Ishikawa (cell line): Measurements from ENCODE around the gene MT1H.

Source experiments
- CEBPB ChIP-seq: IDR thresholded peaks from 2 replicates; pipeline ENCODE4 v1.6.1; 2012
- CREB1 ChIP-seq: IDR thresholded peaks from 2 replicates; pipeline ENCODE4 v1.6.1; 2012; ENCODE audit warnings: low read depth
- EGR1 ChIP-seq: IDR thresholded peaks from 2 replicates; pipeline ENCODE4 v1.6.1; 2012
- EP300 ChIP-seq: IDR thresholded peaks from 2 replicates; pipeline ENCODE4 v1.6.1; 2012; ENCODE audit warnings: borderline replicate concordance
- FOXM1 ChIP-seq: IDR thresholded peaks from 2 replicates; pipeline ENCODE4 v1.6.1; 2012; ENCODE audit warnings: low read depth, borderline replicate concordance
- NFIC ChIP-seq: IDR thresholded peaks from 2 replicates; pipeline ENCODE4 v1.6.1; 2012
- RAD21 ChIP-seq: IDR thresholded peaks from 2 replicates; pipeline ENCODE4 v1.6.1; 2012; ENCODE audit warnings: low read depth
- REST ChIP-seq: IDR thresholded peaks from 2 replicates; pipeline ENCODE4 v1.6.1; 2012; ENCODE audit warnings: low read depth, mild to moderate bottlenecking
- TAF1 ChIP-seq: IDR thresholded peaks from 2 replicates; pipeline ENCODE4 v1.6.1; 2012; ENCODE audit warnings: low read depth, mild to moderate bottlenecking
- TCF12 ChIP-seq: IDR thresholded peaks from 2 replicates; pipeline ENCODE4 v1.6.1; 2012; ENCODE audit warnings: low read depth
- TEAD4 ChIP-seq: IDR thresholded peaks from 2 replicates; pipeline ENCODE4 v1.6.1; 2012
- USF1 ChIP-seq: IDR thresholded peaks from 2 replicates; pipeline ENCODE4 v1.6.1; 2012
- YY1 ChIP-seq: IDR thresholded peaks from 2 replicates; pipeline ENCODE4 v1.6.1; 2012; ENCODE audit warnings: low read depth
- ZBTB7A ChIP-seq: IDR thresholded peaks from 2 replicates; pipeline ENCODE4 v1.6.1; 2012; ENCODE audit warnings: low read depth
- TF ChIP-seq, protein P1 (sequence below): IDR thresholded peaks from 2 replicates; pipeline ENCODE4 v1.6.1; 2012

Gene MT1H

GRCh38 chr16:56636616-56637413 is 32.8 kb upstream of the MT1H start:
- TF ChIP-seq CREB1: no peak
- TF ChIP-seq ZBTB7A: no peak
- TF ChIP-seq, protein P1, sequence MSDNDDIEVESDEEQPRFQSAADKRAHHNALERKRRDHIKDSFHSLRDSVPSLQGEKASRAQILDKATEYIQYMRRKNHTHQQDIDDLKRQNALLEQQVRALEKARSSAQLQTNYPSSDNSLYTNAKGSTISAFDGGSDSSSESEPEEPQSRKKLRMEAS: no peak
- TF ChIP-seq CEBPB: no peak
- no peak for TF ChIP-seq FOXM1
- TF ChIP-seq EP300: no peak
- TF ChIP-seq NFIC: no peak
- TF ChIP-seq EGR1: no peak
- TF ChIP-seq YY1: no peak

- TF ChIP-seq NFIC (no peak), CREB1 (no peak), USF1 (no peak), TCF12 (no peak), YY1 (no peak), FOXM1 (no peak), EP300 (no peak), TEAD4 (no peak), EGR1 (no peak), CEBPB (no peak), RAD21 (no peak), TAF1 (no peak), REST (no peak), ZBTB7A (no peak)
- TF ChIP-seq, protein P1: no peak
Measured at GRCh38 chr16:56637814-56638750, 31.5 kb upstream of the MT1H start, which contains the start of gene MT1A. Gene MT1A, plus strand, starts transcription at chr16:56638666. Its CDS starts 73 bp downstream, at chr16:56638739.

DNA sequence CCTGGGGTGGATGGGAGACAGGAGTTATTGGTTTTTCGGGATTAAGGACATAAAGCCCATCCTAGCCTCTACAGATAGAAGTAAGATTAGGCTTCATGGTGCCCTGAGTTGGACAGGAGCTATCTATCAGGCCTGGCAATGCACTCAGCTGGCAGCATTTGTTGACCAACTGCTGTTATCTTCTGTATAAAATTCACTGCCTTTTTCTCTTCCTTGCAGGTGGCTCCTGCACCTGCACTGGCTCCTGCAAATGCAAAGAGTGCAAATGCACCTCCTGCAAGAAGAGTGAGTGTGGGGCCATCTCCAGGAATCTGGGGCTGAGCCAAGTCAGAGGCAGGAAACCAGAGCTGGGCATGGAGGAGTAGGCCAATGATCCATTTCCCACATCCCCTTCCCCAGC is 30.6 kb upstream of the MT1H start:
- no peak for TF ChIP-seq CREB1
- no peak for TF ChIP-seq USF1
- no peak for TF ChIP-seq YY1
- TF ChIP-seq EP300: no peak
- TF ChIP-seq REST: no peak
- no peak for TF ChIP-seq CEBPB
- no peak for TF ChIP-seq TEAD4
- TF ChIP-seq TAF1: no peak
- TF ChIP-seq EGR1: no peak
- no peak for TF ChIP-seq NFIC

DNA sequence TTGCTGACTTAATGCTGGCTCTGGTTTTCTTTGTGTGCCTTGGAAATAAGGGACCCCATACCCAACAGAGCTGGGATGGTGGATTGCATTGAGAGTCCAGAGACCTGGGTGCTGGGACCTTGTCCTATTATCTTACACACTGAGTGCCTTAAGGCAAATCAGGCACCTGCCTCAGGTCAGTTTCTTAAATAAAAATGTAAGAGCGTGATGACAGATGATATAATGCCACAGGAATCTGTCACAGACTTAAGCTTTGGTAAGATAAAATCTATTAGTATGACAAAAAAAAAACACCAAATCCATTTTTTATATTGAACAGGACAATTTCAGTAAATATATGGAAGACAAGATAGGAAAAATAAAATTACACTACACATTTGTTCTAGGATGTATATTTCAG is 29.5 kb upstream of the MT1H start:
- TF ChIP-seq NFIC (no peak), CREB1 (no peak), ZBTB7A (no peak)

DNA sequence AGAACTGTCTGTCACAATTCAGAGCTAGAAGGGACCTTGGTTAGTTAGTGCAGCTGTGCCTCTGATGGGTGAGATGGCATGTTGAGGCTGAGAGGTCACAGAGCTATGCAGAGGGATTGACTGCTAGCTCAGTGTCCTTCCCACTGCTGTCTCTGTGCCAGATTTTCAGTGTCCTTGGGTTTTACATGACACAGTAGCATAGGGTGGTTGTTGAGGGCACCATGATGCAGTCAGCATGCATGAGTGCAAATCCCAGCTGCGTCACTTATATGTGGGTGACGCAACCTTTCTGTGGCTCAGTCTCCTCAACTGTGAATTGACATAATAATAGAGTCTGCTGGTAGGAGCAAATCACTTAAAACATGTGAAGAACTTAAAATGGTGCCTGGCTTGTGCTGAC is 28.4 kb upstream of the MT1H start:
- TF ChIP-seq NFIC: no peak
- no peak for TF ChIP-seq CEBPB
- no peak for TF ChIP-seq ZBTB7A
- no peak for TF ChIP-seq USF1
